OCI-LY3 (cell line): ENCODE results near the gene FNIP2.

Experiments
- H2AFZ ChIP-seq: fragments of 200-600, 300-600 bp; shearing (Covaris generic); 2 replicates; pipeline ENCODE4 v1.6.0; 2014; ENCODE audit warnings: antibody characterized with exemption, low read depth, low read length
- H3K27ac ChIP-seq: fragments of 200-600, 300-600 bp; sonication (generic); 2 replicates; pipeline ENCODE4 v1.5.1; 2014; ENCODE audit warnings: mild to moderate bottlenecking, low read length, moderate library complexity, mixed read lengths
- H3K27me3 ChIP-seq: fragments of 200-600, 300-600 bp; sonication (generic); 2 replicates; pipeline ENCODE4 v1.6.1; 2014; ENCODE audit warnings: low read depth, low read length, mixed read lengths
- H3K36me3 ChIP-seq: fragments of 200-600, 300-600 bp; sonication (generic); replicated peaks from 2 replicates; pipeline ENCODE3; 2014; ENCODE audit warnings: low read depth, low read length, mixed read lengths
- H3K4me1 ChIP-seq: fragments of 300-600, 200-600 bp; sonication (generic); 2 replicates; pipeline ENCODE4 v1.6.1; 2014; ENCODE audit warnings: low read length, mixed read lengths
- H3K4me2 ChIP-seq: fragments of 200-600, 300-600 bp; sonication (generic); 2 replicates; pipeline ENCODE4 v1.6.1; 2014; ENCODE audit warnings: low read length, mixed read lengths
- H3K4me3 ChIP-seq: fragments of 300-600, 200-600 bp; sonication (generic); 2 replicates; pipeline ENCODE4 v1.5.1; 2014; ENCODE audit warnings: antibody characterized with exemption, mild to moderate bottlenecking, low read length, moderate library complexity
- H3K79me2 ChIP-seq: fragments of 300-600, 200-600 bp; shearing (Covaris generic); 2 replicates; pipeline ENCODE4 v1.6.1; 2014; ENCODE audit warnings: mild to moderate bottlenecking, low read length, mixed read lengths
- H3K9ac ChIP-seq: fragments of 300-600, 200-600 bp; shearing (Covaris generic); 2 replicates; pipeline ENCODE4 v1.6.0; 2014; ENCODE audit warnings: mild to moderate bottlenecking, low read length, moderate library complexity
- H3K9me3 ChIP-seq: fragments of 200-600, 300-600 bp; shearing (Covaris generic); 2 replicates; pipeline ENCODE4 v1.6.1; 2014; ENCODE audit warnings: low read length, mixed read lengths; ENCODE audit not compliant: insufficient read depth
- H4K20me1 ChIP-seq: fragments of 200-600, 300-600 bp; sonication (generic); 2 replicates; pipeline ENCODE4 v1.6.1; 2016; ENCODE audit warnings: low read length, mixed read lengths; ENCODE audit not compliant: insufficient read depth
- EZH2phosphoT487 ChIP-seq: fragments of 200-600 bp; shearing (Covaris generic); IDR thresholded peaks from 2 replicates; pipeline ENCODE4 v1.6.1; 2018; ENCODE audit warnings: antibody characterized with exemption, mixed run types, low read depth
- TF ChIP-seq, protein P1 (sequence below): fragments of 200-600, 300-600 bp; sonication (generic); IDR thresholded peaks from 2 replicates; pipeline ENCODE4 v1.5.1; 2014; ENCODE audit warnings: antibody characterized with exemption, low read length, low read depth

Gene FNIP2

DNA sequence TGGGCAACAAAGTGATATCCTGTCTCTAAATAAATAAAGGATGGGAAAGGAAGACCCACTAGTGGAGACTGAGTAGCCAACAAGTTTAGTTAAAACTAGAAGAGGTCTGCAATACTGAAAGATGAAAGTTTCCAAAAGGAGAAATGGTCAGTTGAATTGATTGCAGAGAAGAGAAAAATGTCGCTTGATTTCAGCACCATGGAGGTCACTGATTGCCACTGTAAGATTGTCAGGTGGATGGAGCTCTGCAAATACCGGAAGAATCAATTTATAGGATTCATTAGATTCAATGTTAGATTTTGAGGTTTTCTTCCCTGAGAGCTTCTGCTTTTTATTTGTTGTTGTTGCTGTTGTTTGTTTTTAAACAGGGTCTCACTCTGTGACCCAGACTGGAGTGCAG lies 5.4 kb upstream of the FNIP2 start:
- H3K36me3 ChIP-seq: no peaks in the 10 kb centered on the region
- peaks cover 39% of the 10 kb centered on the region for H3K27me3 ChIP-seq
- no peak overlapping the region for H3K4me3 ChIP-seq
- H3K79me2 ChIP-seq: no peaks in the 10 kb centered on the region
- H2AFZ ChIP-seq: no peak overlapping the region
- H3K4me2 ChIP-seq: no peak overlapping the region
- H3K27ac ChIP-seq: no peak overlapping the region
- H4K20me1 ChIP-seq: no peaks in the 10 kb centered on the region
- H3K9ac ChIP-seq: no peak overlapping the region
- H3K4me1 ChIP-seq: no peaks in the 10 kb centered on the region
- TF ChIP-seq, protein P1, sequence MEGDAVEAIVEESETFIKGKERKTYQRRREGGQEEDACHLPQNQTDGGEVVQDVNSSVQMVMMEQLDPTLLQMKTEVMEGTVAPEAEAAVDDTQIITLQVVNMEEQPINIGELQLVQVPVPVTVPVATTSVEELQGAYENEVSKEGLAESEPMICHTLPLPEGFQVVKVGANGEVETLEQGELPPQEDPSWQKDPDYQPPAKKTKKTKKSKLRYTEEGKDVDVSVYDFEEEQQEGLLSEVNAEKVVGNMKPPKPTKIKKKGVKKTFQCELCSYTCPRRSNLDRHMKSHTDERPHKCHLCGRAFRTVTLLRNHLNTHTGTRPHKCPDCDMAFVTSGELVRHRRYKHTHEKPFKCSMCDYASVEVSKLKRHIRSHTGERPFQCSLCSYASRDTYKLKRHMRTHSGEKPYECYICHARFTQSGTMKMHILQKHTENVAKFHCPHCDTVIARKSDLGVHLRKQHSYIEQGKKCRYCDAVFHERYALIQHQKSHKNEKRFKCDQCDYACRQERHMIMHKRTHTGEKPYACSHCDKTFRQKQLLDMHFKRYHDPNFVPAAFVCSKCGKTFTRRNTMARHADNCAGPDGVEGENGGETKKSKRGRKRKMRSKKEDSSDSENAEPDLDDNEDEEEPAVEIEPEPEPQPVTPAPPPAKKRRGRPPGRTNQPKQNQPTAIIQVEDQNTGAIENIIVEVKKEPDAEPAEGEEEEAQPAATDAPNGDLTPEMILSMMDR: no peak
- TF ChIP-seq EZH2phosphoT487: no peak
- no peaks in the 10 kb centered on the region for H3K9me3 ChIP-seq

DNA sequence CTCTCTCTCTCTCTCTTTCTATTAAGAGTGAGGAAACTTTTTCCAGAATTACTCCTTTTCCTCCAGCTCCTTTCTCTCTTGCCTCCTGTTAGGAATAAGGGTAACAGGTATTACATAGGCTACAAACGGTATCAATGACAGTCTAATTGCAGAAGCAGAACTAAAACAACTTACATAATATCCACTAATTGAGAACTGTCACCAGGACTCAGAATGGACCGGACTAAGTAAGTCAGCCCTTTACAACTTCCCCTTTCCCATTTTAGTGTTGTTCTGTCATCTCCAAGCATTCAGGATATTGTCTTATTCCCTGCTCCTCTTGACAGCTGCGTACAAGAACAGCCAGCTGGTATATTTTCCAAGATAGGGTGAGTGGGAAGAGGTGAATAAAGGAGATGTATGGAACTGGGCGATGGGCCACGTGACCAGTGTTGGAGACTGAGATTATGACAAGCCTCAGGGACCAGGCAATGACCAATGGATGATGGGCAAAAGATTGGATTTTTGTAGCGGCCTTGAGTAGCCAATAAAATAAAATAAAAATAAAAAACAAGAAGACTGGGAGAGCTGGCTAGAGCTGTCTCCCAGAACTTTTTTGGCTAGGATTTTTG lies 2.3 kb upstream of the FNIP2 start:
- no peak overlapping the region for H2AFZ ChIP-seq
- H3K27ac ChIP-seq: no peak overlapping the region
- no peaks in the 10 kb centered on the region for H3K9me3 ChIP-seq
- no peak overlapping the region for H3K4me3 ChIP-seq
- peaks cover 51% of the 10 kb centered on the region for H3K27me3 ChIP-seq
- H3K4me1 ChIP-seq: no peaks in the 10 kb centered on the region
- no peak for TF ChIP-seq EZH2phosphoT487
- TF ChIP-seq, protein P1: no peak
- no peak overlapping the region for H3K9ac ChIP-seq
- H3K36me3 ChIP-seq: no peaks in the 10 kb centered on the region
- no peaks in the 10 kb centered on the region for H4K20me1 ChIP-seq
- H3K4me2 ChIP-seq: no peak overlapping the region
- H3K79me2 ChIP-seq: no peaks in the 10 kb centered on the region

DNA sequence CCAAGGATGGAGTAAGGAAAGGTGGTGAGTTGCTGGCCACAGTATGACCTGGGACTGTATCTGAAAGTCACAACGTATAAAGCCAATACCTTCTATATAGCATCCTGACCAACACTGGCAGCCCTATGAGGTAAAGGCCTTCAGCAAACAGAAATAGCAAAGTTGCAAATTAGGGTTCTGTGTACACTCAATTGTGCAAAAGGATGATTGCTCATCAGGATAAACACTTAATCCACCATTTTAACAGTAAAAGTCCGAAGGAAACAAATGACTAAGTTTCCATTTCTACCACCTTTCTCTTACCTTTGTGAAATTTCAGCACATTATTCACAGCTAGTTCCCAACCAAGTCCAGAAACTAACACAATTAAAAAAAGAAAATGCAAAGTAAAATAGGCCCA lies 1.4 kb upstream of the FNIP2 start:
- no peaks in the 10 kb centered on the region for H3K9me3 ChIP-seq
- H3K36me3 ChIP-seq: no peaks in the 10 kb centered on the region
- TF ChIP-seq, protein P1: no peak
- peaks cover 56% of the 10 kb centered on the region for H3K27me3 ChIP-seq
- H4K20me1 ChIP-seq: no peaks in the 10 kb centered on the region
- no peak overlapping the region for H3K27ac ChIP-seq
- no peaks in the 10 kb centered on the region for H3K79me2 ChIP-seq
- no peaks in the 10 kb centered on the region for H3K4me1 ChIP-seq
- H2AFZ ChIP-seq: no peak overlapping the region
- no peak overlapping the region for H3K9ac ChIP-seq
- H3K4me2 ChIP-seq: no peak overlapping the region
- H3K4me3 ChIP-seq: no peak overlapping the region

DNA sequence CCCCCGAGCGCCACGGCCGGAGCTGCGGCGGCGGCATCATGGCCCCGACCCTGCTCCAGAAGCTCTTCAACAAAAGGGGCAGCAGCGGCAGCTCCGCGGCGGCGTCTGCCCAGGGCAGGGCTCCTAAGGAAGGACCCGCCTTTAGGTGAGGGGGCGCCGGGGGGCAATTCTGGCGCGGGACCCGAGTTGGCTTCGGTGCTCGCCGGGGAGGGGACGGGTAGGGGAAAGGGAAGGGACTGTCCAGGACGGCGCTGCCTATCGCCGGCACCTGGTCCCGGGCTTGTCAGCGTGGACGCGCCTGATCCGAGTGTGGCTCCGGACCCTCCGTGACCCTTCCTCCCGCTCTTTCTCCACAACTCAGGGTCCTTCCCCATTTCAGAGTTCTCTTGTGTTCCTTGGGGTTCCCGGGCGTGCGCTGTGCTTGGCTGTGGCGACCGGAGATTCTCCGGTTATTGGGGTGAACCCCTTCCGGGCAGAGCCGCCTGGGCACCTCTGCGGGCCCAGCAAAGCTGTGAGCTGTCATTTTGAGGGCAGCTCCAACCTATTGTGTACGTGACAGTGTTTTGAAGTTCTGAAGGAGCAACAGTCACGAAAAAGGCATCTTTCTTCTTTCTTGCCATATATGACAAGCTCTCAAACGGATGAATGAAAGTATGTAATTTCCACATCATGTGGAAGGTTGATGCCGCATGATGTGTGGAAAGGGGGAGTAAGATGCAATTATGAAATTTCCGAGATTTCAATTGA lies 522 bp downstream of the FNIP2 start:
- TF ChIP-seq, protein P1: no peak
- TF ChIP-seq EZH2phosphoT487: no peak
- Histone ChIP-seq H3K79me2 (no peaks in the 10 kb centered on the region), H3K36me3 (no peaks in the 10 kb centered on the region), H3K9me3 (no peaks in the 10 kb centered on the region), H3K27ac (no peak overlapping the region), H3K9ac (no peak overlapping the region), H2AFZ (no peak overlapping the region), H3K4me1 (no peaks in the 10 kb centered on the region), H3K27me3 (peaks cover 57% of the 10 kb centered on the region), H4K20me1 (no peaks in the 10 kb centered on the region), H3K4me3 (no peak overlapping the region), H3K4me2 (no peak overlapping the region)
